Activated gamma-delta T cell (primary cell): ENCODE measurements around the gene SAMHD1.

Experiments used
- DNase-seq: peaks from one replicate; lab custom pipeline; 2025; lab: John Stamatoyannopoulos, UW

SAMHD1 gene

GRCh38 chr20:36872852-36873251 lies 78.7 kb downstream of the SAMHD1 start:
- DNase-seq = no peak

GRCh38 chr20:36871640-36872570 lies 79.6 kb downstream of the SAMHD1 start:
- no peak for DNase-seq

- DNase-seq = no peak
These were observed 84.6 kb downstream of the SAMHD1 start for GRCh38 chr20:36866681-36867495.

GRCh38 chr20:36866164-36866563 lies 85.3 kb downstream of the SAMHD1 start:
- DNase-seq = no peak

GRCh38 chr20:36865861-36866149 lies 85.7 kb downstream of the SAMHD1 start:
- DNase-seq = no peak

GRCh38 chr20:36865076-36865860 lies 86.2 kb downstream of the SAMHD1 start:
- DNase-seq = no peak

GRCh38 chr20:36862857-36863668 lies 88.4 kb downstream of the SAMHD1 start:
- no peak for DNase-seq

- DNase-seq = no peak
These were observed 89.4 kb downstream of the SAMHD1 start for GRCh38 chr20:36861875-36862801.

- DNase-seq = no peak
These were observed 90.0 kb downstream of the SAMHD1 start for GRCh38 chr20:36861625-36861874.

GRCh38 chr20:36860811-36861624 lies 90.5 kb downstream of the SAMHD1 start:
- no peak for DNase-seq

- DNase-seq = no peak
These were observed 91.2 kb downstream of the SAMHD1 start for GRCh38 chr20:36860339-36860738.

- no peak for DNase-seq
These were observed 91.7 kb downstream of the SAMHD1 start for GRCh38 chr20:36859700-36860330.

GRCh38 chr20:36859282-36859555 lies 92.3 kb downstream of the SAMHD1 start:
- DNase-seq = no peak

- no peak for DNase-seq
These were observed 94.5 kb downstream of the SAMHD1 start for GRCh38 chr20:36856691-36857635.

- DNase-seq = no peak
These were observed 95.3 kb downstream of the SAMHD1 start for GRCh38 chr20:36856195-36856594.

GRCh38 chr20:36855241-36855657 lies 96.3 kb downstream of the SAMHD1 start:
- DNase-seq = no peak

- no peak for DNase-seq
These were observed 96.9 kb downstream of the SAMHD1 start for GRCh38 chr20:36854348-36855240.
